Left renal pelvis (tissue), 4 donors: Measurements from ENCODE around the gene FOXJ3. TPM values are rescaled to one million over a fixed set of nuclear protein-coding genes. Genes with fewer than 3 reads are reported as not detected.

Experiments
- DNase-seq, 4 donors: peaks; one replicate each; pipeline ENCODE4 v3.0.0-alpha.2; 2013; ENCODE audit warnings: low read depth in 4 of 4, low spot score in 3 of 4
- polyA plus RNA-seq, 4 donors: library from polyadenylated mRNA; unstranded; fragments of 120-200 nt; gene quantifications; one replicate each; pipeline ENCODE4 v1.2.1, GENCODE V29; 2013; ENCODE audit not compliant: insufficient read length in 4 of 4

The FOXJ3 gene
- polyA plus RNA-seq, 4 donors = 42.4 to 48.5 (median 44.8) TPM

- DNase-seq = no peak
Measured at GRCh38 chr1:42195841-42196240, 139.2 kb downstream of the FOXJ3 start.

- DNase-seq = no peak
Measured at GRCh38 chr1:42192106-42192505, 142.9 kb downstream of the FOXJ3 start.

DNA sequence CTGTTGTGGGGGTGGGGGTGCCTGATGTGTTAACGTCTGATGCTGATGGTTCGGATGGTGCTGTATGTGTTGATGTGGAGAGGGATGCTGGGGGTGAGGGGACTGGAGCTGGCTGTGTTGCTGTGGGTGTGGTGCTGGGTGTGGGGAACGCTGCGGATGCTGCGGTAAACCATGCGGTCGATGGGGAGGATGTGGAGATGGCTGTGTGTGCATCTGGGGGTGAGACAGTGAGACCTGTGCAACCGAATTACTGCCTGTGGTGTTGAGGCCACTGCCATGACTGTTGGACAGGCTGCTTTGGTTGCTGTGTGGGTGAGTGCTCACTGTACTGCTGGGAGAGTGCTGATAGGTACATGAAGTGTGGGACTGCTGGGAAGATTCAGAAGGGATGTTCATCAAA, 143.7 kb downstream of the FOXJ3 start:
- no peak for DNase-seq

GRCh38 chr1:42189931-42190853, 144.8 kb downstream of the FOXJ3 start:
- no peak for DNase-seq

DNA sequence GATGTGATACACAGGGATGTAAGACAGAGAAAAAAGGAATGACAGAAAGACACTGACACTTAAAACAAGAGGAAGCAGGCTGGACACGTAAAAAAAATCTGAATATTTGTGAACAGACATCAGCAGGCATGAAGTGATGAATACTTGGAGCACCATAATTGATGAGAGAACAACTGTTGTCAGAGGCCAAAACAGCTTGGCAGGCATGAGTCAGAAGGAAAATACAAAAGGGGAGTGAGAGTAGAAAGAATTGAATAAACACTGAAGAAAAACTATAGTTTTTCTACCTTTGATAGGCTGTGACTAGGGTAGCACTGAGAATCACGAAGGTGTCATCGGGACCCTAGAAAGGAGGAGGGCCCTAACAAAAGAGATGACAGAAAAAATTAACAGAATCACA, 148.9 kb downstream of the FOXJ3 start:
- DNase-seq = no peak

GRCh38 chr1:42184616-42185015, 150.4 kb downstream of the FOXJ3 start:
- no peak for DNase-seq

- DNase-seq = no peak
Measured at GRCh38 chr1:42183957-42184268, 151.1 kb downstream of the FOXJ3 start.

GRCh38 chr1:42183210-42183956, 151.7 kb downstream of the FOXJ3 start:
- DNase-seq = no peak

DNA sequence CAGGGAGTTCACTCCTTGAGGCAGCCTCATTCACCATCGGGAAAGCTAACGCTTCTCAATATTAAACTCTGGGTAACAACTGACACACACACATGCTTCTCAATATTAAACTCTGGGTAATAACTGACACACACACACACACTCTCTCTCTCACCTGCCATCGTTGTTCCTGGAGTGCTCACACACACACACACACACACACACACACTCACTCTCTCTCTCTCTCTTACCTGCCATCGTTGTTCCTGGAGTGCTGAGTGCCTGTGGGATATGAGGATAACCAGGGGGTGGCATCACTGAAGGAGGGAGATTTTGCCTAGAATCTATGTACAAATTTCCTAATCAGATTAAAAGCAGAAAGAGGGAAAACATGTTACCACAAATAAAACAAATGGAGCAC, 153.3 kb downstream of the FOXJ3 start:
- DNase-seq = no peak

GRCh38 chr1:42179900-42180329, 155.1 kb downstream of the FOXJ3 start:
- DNase-seq = no peak

- no peak for DNase-seq
Measured at GRCh38 chr1:42179275-42179674, 155.8 kb downstream of the FOXJ3 start.

DNA sequence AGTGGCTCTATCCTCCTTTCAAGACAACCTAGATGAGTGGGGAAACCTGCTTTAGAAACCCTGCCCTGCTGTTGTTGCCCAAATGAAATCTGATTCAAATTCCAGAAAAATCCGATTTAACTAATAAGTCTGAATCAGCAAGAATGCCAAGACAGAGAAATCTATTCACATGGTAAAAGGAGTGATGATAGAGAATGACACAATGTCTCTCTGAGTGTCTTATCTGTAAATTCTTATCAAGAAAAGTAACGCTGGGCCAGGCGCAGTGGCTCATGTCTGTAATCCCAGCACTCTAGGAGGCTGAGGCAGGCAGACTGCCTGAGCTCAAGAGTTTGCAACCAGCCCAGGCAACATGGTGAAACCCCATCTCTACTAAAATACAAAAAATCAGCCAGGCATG, 156.8 kb downstream of the FOXJ3 start:
- no peak for DNase-seq

- no peak for DNase-seq
Measured at GRCh38 chr1:42177541-42177981, 157.5 kb downstream of the FOXJ3 start.

DNA sequence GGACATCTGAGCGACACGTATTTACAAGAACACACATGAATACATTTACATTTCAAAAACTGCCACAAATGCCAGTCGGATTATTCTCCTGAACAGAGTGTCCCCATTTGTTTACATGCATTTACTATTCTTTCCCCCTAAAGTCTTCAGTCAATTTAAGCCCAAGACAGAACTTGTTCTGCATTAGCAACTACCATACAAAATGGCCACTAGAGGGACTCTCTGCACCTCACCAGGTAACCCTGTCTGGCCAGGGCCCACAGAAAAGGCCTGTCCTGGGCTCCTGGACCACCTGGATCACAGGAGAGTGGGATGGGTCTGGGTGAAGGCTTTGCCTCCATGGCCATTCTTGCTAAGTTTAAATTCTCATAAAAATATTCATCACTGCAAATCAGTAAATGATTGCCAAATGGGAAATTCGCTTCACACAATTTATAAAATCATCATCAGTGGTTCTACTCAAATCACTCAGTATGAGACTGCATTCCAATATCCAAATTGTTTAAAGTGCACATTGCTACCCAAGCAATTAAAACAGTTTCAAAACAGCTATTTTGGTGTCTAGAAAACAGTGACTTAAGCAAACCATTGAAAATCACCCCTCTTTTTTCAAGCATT, 158.0 kb downstream of the FOXJ3 start:
- no peak for DNase-seq

DNA sequence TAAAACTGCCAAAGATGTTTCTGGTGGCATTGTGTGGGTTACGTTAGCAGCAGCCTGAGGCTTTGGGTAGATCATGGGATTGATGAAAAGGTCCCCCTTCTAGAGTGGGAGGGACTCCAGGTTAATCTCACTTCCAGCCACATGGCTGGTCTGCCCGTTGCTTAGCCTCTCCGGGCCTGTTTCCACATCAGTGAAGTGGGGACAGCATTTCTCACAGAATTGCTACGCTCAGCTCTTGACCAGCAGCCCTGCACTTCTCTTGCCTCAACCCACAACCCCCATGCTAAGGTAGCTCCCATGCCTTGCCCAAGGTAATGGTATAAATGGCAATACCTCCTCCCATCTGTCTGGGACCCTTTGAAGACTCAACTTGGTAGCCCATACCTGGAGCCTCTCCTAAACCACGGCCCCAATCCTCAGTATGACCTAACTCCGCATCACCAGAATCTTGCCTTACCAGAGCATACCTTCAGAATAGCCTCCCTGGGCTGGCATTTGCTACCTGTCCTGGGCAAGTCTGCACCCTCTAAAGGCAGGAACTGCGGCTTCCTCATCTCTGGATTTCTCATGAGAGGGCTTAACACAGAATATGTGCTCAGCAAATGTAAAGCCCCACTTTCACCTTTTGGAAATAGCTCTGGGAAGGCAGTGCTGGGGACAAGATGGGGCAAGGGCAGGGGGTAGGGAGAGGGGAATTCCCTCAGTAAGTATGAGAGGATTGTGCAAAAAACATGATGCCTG, 159.6 kb downstream of the FOXJ3 start:
- DNase-seq = no peak

DNA sequence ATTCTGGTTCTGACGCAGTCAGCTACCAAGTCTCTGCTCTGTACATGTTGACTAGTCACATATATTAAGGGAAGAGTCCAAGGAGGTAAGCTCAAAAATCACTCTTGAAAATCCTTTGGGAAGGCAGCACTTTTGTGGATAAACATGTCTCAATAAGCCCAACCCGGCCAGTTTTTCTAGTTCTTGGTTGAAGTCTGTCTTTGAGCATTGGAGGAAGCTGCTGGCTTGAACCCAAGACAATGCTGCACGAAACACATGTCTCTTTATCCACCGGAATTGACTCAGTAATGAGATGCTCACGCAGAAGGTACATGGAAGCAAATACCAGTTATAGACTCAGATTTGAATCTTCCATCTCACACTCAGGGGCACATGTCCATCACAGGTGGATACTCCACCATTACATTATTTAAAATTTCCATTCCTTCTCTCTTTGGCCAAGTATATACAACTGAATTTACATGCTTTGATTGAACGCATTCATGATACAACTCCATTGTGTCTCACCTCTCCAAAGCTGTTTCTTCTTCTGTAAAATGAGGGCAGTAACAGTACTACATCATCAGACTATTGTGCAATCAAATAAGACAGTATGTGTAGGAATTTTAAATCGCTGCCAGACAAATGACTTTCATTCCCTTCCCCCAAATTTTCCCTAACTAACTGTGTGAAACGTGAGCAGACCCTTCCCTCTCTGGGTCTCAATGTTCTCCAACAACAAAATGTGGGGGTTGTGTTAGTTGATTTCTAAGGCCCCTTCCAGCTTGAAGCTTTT, 160.9 kb downstream of the FOXJ3 start:
- DNase-seq = no peak

GRCh38 chr1:42173155-42173933, 161.7 kb downstream of the FOXJ3 start:
- DNase-seq = no peak

DNA sequence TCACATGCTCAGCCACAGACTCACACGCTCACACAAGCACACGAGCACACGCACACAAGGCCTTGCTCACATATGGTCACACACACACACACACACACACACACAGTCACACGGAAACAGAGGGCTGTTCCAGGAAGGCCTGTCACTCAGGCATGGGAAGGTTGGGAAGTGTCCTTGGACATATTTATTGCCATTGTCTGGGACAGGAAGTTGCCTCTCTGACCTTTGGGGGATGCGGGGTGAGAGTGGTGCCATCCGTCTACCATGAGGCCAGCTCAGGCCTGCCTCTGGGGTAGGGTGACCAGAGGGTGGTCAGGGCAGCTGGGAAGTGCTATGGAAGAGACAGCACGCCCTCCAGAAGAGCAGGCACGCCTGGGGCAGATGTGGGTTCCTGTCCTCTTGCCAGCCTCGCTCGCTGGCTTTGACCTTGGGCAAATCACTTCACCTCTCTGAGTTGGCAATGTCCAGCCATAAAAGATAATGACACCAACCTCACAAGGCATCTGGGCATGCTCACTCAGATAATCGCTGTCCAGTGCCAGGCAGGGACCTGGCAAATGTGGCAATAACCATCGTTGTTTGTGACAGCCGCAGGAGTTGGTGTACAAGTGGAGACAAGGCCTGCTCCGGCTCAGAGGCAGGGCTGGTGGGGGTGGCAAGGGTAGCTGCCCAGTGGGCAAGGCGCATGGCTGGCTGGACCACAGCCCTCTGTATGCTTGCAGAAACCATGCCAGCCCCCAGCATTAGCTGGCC, 162.5 kb downstream of the FOXJ3 start:
- DNase-seq = no peak
